GF-D8 (cell line): ENCODE data around the gene PREX1.

Experiments used
- DNase-seq: peaks from one replicate; lab custom pipeline; 2025; lab: John Stamatoyannopoulos, UW

The PREX1 gene

GRCh38 chr20:48735112-48735511 lies 92.7 kb downstream of the PREX1 start:
- DNase-seq = peak; percentile 25

- no peak for DNase-seq
Measured at GRCh38 chr20:48734104-48734749, 93.6 kb downstream of the PREX1 start.

GRCh38 chr20:48733296-48733790 lies 94.5 kb downstream of the PREX1 start:
- DNase-seq = no peak

GRCh38 chr20:48732081-48732829 lies 95.5 kb downstream of the PREX1 start:
- DNase-seq = no peak

- DNase-seq = no peak
Measured at GRCh38 chr20:48731536-48731935, 96.3 kb downstream of the PREX1 start.

- DNase-seq = no peak
Measured at GRCh38 chr20:48730977-48731376, 96.8 kb downstream of the PREX1 start.

- no peak for DNase-seq
Measured at GRCh38 chr20:48729538-48729937, 98.3 kb downstream of the PREX1 start.

- no peak for DNase-seq
Measured at GRCh38 chr20:48728042-48728825, 99.6 kb downstream of the PREX1 start.

GRCh38 chr20:48727226-48727625 lies 100.6 kb downstream of the PREX1 start:
- DNase-seq = no peak

GRCh38 chr20:48725555-48725991 lies 102.2 kb downstream of the PREX1 start:
- no peak for DNase-seq

- no peak for DNase-seq
Measured at GRCh38 chr20:48724891-48725554, 102.8 kb downstream of the PREX1 start.

- no peak for DNase-seq
Measured at GRCh38 chr20:48724382-48724781, 103.4 kb downstream of the PREX1 start.

- DNase-seq = peak; percentile 52
Measured at GRCh38 chr20:48723308-48724264, 104.2 kb downstream of the PREX1 start.

- DNase-seq = peak; percentile 47
Measured at GRCh38 chr20:48722737-48723191, 105.0 kb downstream of the PREX1 start.

GRCh38 chr20:48722002-48722731 lies 105.6 kb downstream of the PREX1 start:
- peak; percentile 73 for DNase-seq

GRCh38 chr20:48721324-48722001 lies 106.3 kb downstream of the PREX1 start:
- DNase-seq = no peak

- DNase-seq = no peak
Measured at GRCh38 chr20:48720256-48720985, 107.4 kb downstream of the PREX1 start.

GRCh38 chr20:48719598-48720255 lies 108.1 kb downstream of the PREX1 start:
- DNase-seq = no peak
